Measurements from ENCODE around the gene KHK.

DNA sequence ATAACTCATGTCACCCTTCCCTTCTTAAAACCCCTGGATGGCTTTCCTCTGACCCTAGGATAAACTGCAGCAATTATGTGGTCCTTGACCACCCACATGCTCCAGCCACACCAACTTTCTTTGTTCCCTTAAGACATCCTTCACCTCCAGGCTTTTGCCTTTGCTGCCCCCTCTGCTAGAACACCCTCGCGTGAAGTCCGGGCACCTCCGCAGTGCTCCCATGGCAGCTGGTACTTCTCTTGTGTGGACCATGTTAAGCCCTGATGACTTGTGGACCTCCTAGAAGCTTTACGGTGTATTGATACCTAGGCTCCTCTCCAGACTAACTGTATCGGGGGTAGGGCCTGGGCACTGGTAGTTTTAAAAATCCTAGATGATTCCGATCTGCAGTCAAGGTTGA, 36.2 kb downstream of the KHK start:
- TF ChIP-seq POLR2A (IDR thresholded peaks at IDR 0.05; ENCODE audit: low read length) (no peak), GATA1 (IDR thresholded peaks at IDR 0.05; ENCODE audit: low read depth, low read length) (no peak)

Measured in erythroblast (primary cell).